ENCODE data around the gene CEP44. TPM values are rescaled to one million over a fixed set of nuclear protein-coding genes. Genes with fewer than 3 reads are reported as not detected.
A peak's percentile ranks its signal among the peaks of the same experiment; 100 is the strongest.
"Not testable (repeated sequence)": the region's sequence is repeated elsewhere in the genome, so short reads cannot be mapped to it uniquely, and the experiment has no call there.

The CEP44 gene
- polyA plus RNA-seq (ENCODE audit: insufficient read depth in 1 of 5, insufficient read length in 5 of 5, low replicate concordance in 1 of 5): 10 to 100 TPM; 17.6 to 35.8 (median 31.5) TPM
- long read RNA-seq, donor 1, partial matches to known transcripts: 13 of 14 reads
- long read RNA-seq, donor 1, other reads (novel, unspliced or antisense): 0 of 14 reads
- long read RNA-seq, donor 2, partial matches to known transcripts: 9 of 10 reads
- long read RNA-seq, donor 2, other reads (novel, unspliced or antisense): 0 of 10 reads
- long read RNA-seq, donor 3, partial matches to known transcripts: 27 of 27 reads
- long read RNA-seq, donor 3, other reads (novel, unspliced or antisense): 0 of 27 reads
- long read RNA-seq, donor 4: 0 reads
- long read RNA-seq, donor 5, partial matches to known transcripts: 22 of 23 reads
- long read RNA-seq, donor 5, other reads (novel, unspliced or antisense): 0 of 23 reads
- long read RNA-seq, donor 6, partial matches to known transcripts: 22 of 22 reads
- long read RNA-seq, donor 6, other reads (novel, unspliced or antisense): 0 of 22 reads
- long read RNA-seq, donor 7, full-length matches to known transcripts: 1 of 1 reads
- long read RNA-seq, donor 7, partial matches to known transcripts: 0 of 1 reads
- long read RNA-seq, donor 7, other reads (novel, unspliced or antisense): 0 of 1 reads
- long read RNA-seq, donor 8: 0 reads

- DNase-seq: peak; percentile 90 to 91
Observed at GRCh38 chr4:174283507-174284471, at the start of gene CEP44, which contains the start of gene FBXO8. TSS of gene CEP44 (plus strand) at chr4:174283911. CDS start at chr4:174299122, 15,211 bp downstream. TSS of gene FBXO8 (minus strand) at chr4:174283667. CDS start at chr4:174263092, 20,575 bp downstream.

DNA sequence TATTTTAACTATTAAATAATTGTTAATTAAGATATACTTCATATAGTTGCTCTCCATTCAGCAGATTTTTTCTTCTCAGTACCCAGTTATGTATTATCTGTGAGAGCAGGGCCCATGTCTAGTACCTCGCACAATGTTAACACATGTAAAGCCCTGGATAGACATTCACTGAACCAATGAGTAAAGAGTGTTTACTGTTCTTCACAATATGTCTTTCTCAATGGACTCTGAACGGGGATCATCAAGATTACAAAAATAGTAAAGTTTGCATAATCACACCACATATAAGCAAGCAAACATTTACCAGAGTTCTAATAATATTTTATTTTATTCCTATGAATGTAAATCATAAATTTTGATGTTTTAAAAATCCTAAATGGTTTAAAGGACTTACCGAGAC is 47.4 kb upstream of the CEP44 start:
- DNase-seq: no peak

DNA sequence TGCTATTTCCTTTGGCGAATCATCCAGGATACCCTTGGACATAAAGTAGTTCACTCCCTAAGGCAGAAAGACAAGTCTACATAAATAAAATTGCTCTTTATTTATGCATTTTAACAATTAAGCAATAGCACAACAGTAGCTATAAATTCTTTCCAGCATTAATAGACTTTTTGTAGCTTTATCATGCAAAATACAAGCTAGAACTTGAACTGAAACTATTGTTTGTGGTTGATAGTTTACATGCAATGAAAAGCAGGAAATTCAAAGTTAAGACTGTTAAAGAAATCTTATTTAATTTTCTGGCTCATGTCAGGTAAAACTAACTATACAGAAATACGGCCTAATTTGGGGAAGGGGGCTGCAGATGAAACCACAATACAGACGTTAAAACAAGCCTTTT is 42.5 kb upstream of the CEP44 start:
- DNase-seq: no peak

GRCh38 chr4:174244441-174244840 is 39.3 kb upstream of the CEP44 start:
- DNase-seq: no peak

- DNase-seq: no peak
Observed at GRCh38 chr4:174245714-174246113, 38.0 kb upstream of the CEP44 start.

GRCh38 chr4:174248407-174248806 is 35.3 kb upstream of the CEP44 start:
- no peak for DNase-seq

DNA sequence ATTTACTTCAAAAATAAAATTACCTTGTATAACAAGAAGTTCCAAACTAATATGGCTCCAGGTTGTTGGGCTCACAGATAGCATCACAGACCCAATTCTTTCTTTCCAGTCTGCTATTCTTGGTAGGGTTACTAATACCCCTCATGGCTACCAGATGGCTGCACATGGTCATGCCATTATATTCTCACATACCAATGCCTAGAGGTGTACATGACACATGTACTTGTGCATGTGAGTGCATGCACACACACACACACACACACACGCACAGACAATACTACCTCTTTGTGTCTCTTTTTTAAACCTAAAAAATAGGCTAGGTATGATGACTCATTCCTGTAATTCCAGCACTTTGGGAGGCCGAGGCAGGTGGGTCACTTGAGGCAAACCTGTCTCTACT is 31.3 kb upstream of the CEP44 start:
- no peak for DNase-seq

GRCh38 chr4:174254613-174255012 is 29.1 kb upstream of the CEP44 start:
- no peak for DNase-seq

DNA sequence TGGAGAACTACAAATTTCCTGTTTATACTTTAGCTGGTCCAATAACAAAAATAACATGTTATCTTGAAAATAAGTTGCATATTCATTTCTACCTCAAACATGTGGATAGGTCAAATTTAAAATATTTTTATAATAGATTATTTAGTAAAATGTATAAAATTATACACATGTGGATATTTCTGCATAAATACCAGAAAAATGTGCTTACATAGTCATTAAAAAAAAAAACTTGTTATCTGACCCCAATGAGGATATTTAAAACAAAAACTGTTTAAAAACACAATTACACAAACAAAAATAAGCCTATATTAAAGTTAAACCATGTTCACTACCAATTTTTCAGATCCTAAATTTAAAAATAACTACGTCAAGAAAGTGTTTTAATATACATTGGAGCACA is 28.3 kb upstream of the CEP44 start:
- no peak for DNase-seq

DNA sequence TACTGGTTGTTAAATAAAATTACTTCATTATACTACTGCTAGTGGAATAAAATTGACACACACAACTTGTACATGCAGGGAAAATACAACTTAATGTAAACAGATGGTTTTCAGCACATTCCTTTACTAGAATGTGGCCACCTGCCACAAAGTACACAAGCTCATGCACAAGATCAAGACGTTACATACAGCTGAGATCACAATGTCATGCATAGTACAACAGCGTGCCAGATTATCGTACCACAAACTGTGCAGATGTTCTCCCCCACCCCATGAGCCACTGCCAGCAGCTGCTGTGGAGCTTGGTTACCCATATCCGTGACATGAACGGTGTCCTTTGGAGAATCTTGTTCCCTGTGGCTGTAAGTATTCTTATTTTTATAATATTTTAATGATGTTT is 27.9 kb upstream of the CEP44 start:
- no peak for DNase-seq

- no peak for DNase-seq
Observed at GRCh38 chr4:174256277-174256713, 27.4 kb upstream of the CEP44 start.

DNA sequence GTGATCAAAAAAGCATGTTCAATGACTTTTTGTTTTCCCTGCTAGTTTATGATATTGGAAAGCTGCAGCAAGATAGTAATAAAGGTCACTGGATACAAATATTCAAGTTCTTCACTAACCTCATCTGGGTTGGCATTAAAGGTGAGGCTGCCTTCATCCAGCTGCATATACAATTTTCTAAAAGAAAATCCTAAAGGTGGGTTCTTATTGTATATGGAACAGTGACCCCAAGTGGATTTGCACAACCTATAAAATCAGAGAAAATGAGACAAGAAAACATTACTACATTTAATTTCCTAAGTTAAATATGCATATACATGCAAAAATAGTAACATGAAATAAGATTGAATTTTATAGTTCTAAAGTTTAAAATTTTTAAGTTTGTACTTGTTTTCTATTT is 24.1 kb upstream of the CEP44 start:
- DNase-seq: no peak

GRCh38 chr4:174260099-174260498 is 23.6 kb upstream of the CEP44 start:
- no peak for DNase-seq

- not testable (repeated sequence) for DNase-seq
Observed at GRCh38 chr4:174261432-174261831, 22.3 kb upstream of the CEP44 start.

- no peak for DNase-seq
Observed at GRCh38 chr4:174262624-174263444, 20.9 kb upstream of the CEP44 start.

GRCh38 chr4:174263445-174263736 is 20.3 kb upstream of the CEP44 start:
- no peak for DNase-seq

DNA sequence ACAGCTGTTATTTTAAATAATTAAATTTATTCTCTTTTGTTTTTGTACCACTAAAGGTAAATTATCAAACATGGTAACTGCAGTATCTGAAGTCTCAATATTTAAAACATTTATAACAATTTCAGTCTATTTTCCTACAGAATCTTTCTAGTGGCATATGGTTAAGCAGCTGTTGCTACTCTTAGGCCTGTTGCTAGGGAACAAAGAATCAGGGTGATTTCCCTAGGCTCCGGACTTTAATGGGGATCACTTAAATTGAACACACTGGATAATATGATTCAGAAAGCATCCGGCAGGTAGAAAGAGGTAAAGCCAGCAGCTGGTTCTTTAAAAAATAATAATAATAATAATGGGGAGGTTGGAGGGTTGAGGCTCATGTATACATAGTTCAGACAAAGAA is 17.8 kb upstream of the CEP44 start:
- no peak for DNase-seq

DNA sequence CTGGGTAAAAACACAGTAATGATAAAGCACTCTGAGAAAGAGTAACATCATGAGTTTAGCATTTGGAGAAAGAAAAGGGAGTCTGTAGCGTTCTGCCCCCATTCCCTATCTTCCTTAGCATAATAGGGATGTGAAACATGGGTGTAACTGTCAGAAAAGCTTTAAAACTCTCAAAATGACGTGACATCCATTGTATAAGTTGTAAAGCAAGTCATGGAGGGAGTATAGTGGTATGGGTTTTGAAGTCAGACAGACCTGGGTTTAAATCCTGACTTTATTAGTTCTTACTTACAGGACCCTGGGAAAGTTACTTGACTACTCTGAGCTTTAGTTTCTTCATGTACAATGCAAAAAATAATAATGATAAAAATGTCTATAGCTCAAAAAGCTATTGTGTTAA is 17.3 kb upstream of the CEP44 start:
- DNase-seq: no peak

- no peak for DNase-seq
Observed at GRCh38 chr4:174273930-174274329, 9.8 kb upstream of the CEP44 start.

GRCh38 chr4:174274436-174274835 is 9.3 kb upstream of the CEP44 start:
- DNase-seq: no peak

- no peak for DNase-seq
Observed at GRCh38 chr4:174275101-174275500, 8.6 kb upstream of the CEP44 start.

All from right lung (tissue), 10 donors.